SK-N-SH treated with all-trans-retinoic acid at 6 μM for 48 hours (cell line): Measurements from ENCODE around the gene AK4.

Source experiments
- ATAC-seq: fragments of 200-7000 bp; cut with Tn5 transposase; 3 replicates; pipeline ENCODE4 v1.9.1; 2020; ENCODE audit warnings: mild to moderate bottlenecking, moderate library complexity
- ARNTL ChIP-seq: fragments of 450-650 bp; formaldehyde crosslinking; IDR thresholded peaks from 2 replicates; pipeline ENCODE4 v1.5.0; 2020; ENCODE audit warnings: low read depth, mild to moderate bottlenecking, moderate library complexity, borderline replicate concordance
- CREB5 ChIP-seq: fragments of 250-450 bp; sonication (Bioruptor Pico); IDR thresholded peaks from 2 replicates; pipeline ENCODE4 v1.5.1; 2020; ENCODE audit warnings: low read depth, mild to moderate bottlenecking, moderate library complexity
- CSDC2 ChIP-seq: fragments of 250-450 bp; sonication (Bioruptor Pico); IDR thresholded peaks from 2 replicates; pipeline ENCODE4 v1.5.0; 2020; ENCODE audit warnings: mild to moderate bottlenecking, moderate library complexity
- CSRNP3 ChIP-seq: fragments of 250-450 bp; sonication (Bioruptor Pico); IDR thresholded peaks from 2 replicates; pipeline ENCODE4 v1.5.1; 2021; ENCODE audit warnings: mild to moderate bottlenecking, moderate library complexity
- ESRRG ChIP-seq: fragments of 250-450 bp; sonication (Bioruptor Pico); IDR thresholded peaks from 2 replicates; pipeline ENCODE4 v1.6.1; 2021; ENCODE audit warnings: mild to moderate bottlenecking
- ISL1 ChIP-seq: fragments of 250-450 bp; sonication (Bioruptor Pico); IDR thresholded peaks from 2 replicates; pipeline ENCODE4 v2.1.2; 2022; ENCODE audit warnings: mild to moderate bottlenecking, moderate library complexity
- OSR1 ChIP-seq: fragments of 250-450 bp; sonication (Bioruptor Pico); IDR thresholded peaks from 2 replicates; pipeline ENCODE4 v1.8.0; 2022; ENCODE audit warnings: moderate library complexity, mild to moderate bottlenecking, inconsistent platforms
- PATZ1 ChIP-seq: fragments of 250-450 bp; sonication (Bioruptor Pico); IDR thresholded peaks from 2 replicates; pipeline ENCODE4 v1.8.0; 2020; ENCODE audit warnings: mild to moderate bottlenecking, moderate library complexity, borderline replicate concordance
- POU6F1 ChIP-seq: fragments of 250-450 bp; sonication (Bioruptor Pico); IDR thresholded peaks from 2 replicates; pipeline ENCODE4 v1.8.0; 2021; ENCODE audit warnings: low read depth, mild to moderate bottlenecking, moderate library complexity, borderline replicate concordance
- PPARA ChIP-seq: fragments of 250-450 bp; sonication (Bioruptor Pico); IDR thresholded peaks from 2 replicates; pipeline ENCODE4 v1.5.0; 2020; ENCODE audit warnings: mild to moderate bottlenecking, borderline replicate concordance
- SNAI2 ChIP-seq: fragments of 250-450 bp; sonication (Bioruptor Pico); IDR thresholded peaks from 2 replicates; pipeline ENCODE4 v1.5.0; 2020; ENCODE audit warnings: mild to moderate bottlenecking, moderate library complexity
- TCF4 ChIP-seq: fragments of 250-450 bp; sonication (Bioruptor Pico); IDR thresholded peaks from 2 replicates; pipeline ENCODE4 v1.8.0; 2021; ENCODE audit warnings: mild to moderate bottlenecking, moderate library complexity, borderline replicate concordance
- TOX ChIP-seq: fragments of 250-450 bp; sonication (Bioruptor Pico); IDR thresholded peaks from 2 replicates; pipeline ENCODE4 v1.8.0; 2021; ENCODE audit warnings: mild to moderate bottlenecking, moderate library complexity, borderline replicate concordance
- TSHZ2 ChIP-seq: fragments of 250-450 bp; sonication (Bioruptor Pico); IDR thresholded peaks from 2 replicates; pipeline ENCODE4 v1.5.0; 2020; ENCODE audit warnings: mild to moderate bottlenecking, moderate library complexity
- ZFP3 ChIP-seq: fragments of 250-450 bp; sonication (Bioruptor Pico); IDR thresholded peaks from 2 replicates; pipeline ENCODE4 v1.5.0; 2020; ENCODE audit warnings: mild to moderate bottlenecking, moderate library complexity
- ZFP30 ChIP-seq: fragments of 450-650 bp; formaldehyde crosslinking; IDR thresholded peaks from 2 replicates; pipeline ENCODE4 v1.5.0; 2022; ENCODE audit warnings: mild to moderate bottlenecking, moderate library complexity
- ZNF565 ChIP-seq: fragments of 450-650 bp; formaldehyde crosslinking; conservative IDR thresholded peaks from 2 replicates; pipeline ENCODE4 v1.5.0; 2020; ENCODE audit warnings: low read depth, mild to moderate bottlenecking, moderate library complexity
- ZNF70 ChIP-seq: fragments of 450-650 bp; formaldehyde crosslinking; IDR thresholded peaks from 2 replicates; pipeline ENCODE4 v1.5.0; 2020; ENCODE audit warnings: mild to moderate bottlenecking, moderate library complexity
- ZNF8 ChIP-seq: fragments of 450-650 bp; formaldehyde crosslinking; IDR thresholded peaks from 2 replicates; pipeline ENCODE4 v1.5.0; 2020; ENCODE audit warnings: mild to moderate bottlenecking, moderate library complexity

The AK4 gene

GRCh38 chr1:65198096-65198495 is 50.1 kb downstream of the AK4 start:
- ATAC-seq, result no peak
- TF ChIP-seq CSDC2 (no peak), CSRNP3 (no peak), TOX (CRISPR knock-in tag) (no peak), ZFP30 (CRISPR knock-in tag) (no peak), CREB5 (CRISPR knock-in tag) (no peak), ESRRG (CRISPR knock-in tag) (no peak), TSHZ2 (CRISPR knock-in tag) (no peak), PPARA (CRISPR knock-in tag) (no peak), ARNTL (CRISPR knock-in tag) (no peak), SNAI2 (CRISPR knock-in tag) (no peak), ZNF565 (CRISPR knock-in tag) (no peak), OSR1 (CRISPR knock-in tag) (no peak), ZFP3 (no peak), TCF4 (CRISPR knock-in tag) (no peak), POU6F1 (no peak), ISL1 (CRISPR knock-in tag) (no peak), PATZ1 (CRISPR knock-in tag) (no peak), ZNF70 (CRISPR knock-in tag) (no peak)

GRCh38 chr1:65200411-65200810 is 52.4 kb downstream of the AK4 start:
- no peak for TF ChIP-seq TSHZ2 (CRISPR knock-in tag)
- TF ChIP-seq CSDC2, result no peak
- no peak for TF ChIP-seq CREB5 (CRISPR knock-in tag)
- no peak for TF ChIP-seq SNAI2 (CRISPR knock-in tag)
- TF ChIP-seq ZNF8, result no peak
- TF ChIP-seq ESRRG (CRISPR knock-in tag), result no peak
- TF ChIP-seq PPARA (CRISPR knock-in tag), result no peak
- TF ChIP-seq ZNF70 (CRISPR knock-in tag), result no peak
- TF ChIP-seq ZNF565 (CRISPR knock-in tag), result no peak
- no peak for ATAC-seq
